Panc1 (cell line): ENCODE results near the gene SSTR5.

Experiments used
- POLR2AphosphoS5 ChIP-seq: IDR thresholded peaks from 2 replicates; pipeline ENCODE4 v1.6.1; 2012; ENCODE audit warnings: mild to moderate bottlenecking, low read depth, low read length, moderate library complexity
- TF ChIP-seq, protein P1 (sequence below): fragments of 450-650 bp; IDR thresholded peaks from 2 replicates; pipeline ENCODE4 v1.5.1; 2017; ENCODE audit warnings: mild to moderate bottlenecking

DNA sequence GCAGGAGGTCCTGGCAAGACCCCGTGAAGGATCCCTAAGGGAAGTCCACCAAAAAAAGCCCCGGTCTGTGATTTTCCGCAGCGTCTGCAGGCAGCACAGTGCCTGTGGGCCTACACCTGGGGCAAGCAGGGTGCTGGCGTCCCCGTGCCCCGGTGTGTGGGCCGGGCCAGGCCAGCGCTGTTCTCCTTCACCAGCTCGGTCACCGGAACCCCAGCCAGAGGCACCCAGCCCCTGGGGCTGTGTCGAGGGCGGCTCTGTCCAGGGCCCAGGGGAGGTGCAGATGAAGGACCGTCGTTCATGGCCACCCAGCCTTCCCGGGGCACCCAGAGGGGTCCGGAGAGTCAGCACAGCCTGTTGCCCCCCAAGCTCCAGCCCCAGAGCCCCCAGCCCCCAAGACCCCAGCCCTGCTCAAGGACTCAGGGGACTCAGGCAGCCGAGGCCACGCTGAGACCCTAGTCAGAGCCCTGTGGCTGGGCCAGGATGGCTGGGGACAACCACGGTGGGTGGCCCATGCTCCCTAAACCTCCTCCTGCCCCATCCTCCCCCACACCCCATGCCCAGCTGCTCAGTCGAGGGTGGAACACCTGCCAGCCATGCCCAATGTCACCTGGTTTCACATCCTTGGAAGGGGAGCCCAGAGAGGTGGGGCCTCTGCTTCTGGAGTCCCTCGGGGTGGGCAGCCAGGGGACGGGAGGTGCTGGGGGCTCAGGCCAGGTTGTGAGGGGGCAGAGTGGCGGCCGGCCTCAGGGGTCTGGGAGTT, 29.2 kb downstream of the SSTR5 start:
- TF ChIP-seq, protein P1, sequence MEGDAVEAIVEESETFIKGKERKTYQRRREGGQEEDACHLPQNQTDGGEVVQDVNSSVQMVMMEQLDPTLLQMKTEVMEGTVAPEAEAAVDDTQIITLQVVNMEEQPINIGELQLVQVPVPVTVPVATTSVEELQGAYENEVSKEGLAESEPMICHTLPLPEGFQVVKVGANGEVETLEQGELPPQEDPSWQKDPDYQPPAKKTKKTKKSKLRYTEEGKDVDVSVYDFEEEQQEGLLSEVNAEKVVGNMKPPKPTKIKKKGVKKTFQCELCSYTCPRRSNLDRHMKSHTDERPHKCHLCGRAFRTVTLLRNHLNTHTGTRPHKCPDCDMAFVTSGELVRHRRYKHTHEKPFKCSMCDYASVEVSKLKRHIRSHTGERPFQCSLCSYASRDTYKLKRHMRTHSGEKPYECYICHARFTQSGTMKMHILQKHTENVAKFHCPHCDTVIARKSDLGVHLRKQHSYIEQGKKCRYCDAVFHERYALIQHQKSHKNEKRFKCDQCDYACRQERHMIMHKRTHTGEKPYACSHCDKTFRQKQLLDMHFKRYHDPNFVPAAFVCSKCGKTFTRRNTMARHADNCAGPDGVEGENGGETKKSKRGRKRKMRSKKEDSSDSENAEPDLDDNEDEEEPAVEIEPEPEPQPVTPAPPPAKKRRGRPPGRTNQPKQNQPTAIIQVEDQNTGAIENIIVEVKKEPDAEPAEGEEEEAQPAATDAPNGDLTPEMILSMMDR, result no peak
- no peak for TF ChIP-seq POLR2AphosphoS5
